B cell (primary cell): ENCODE data around the gene BCO1. TPM values are rescaled to one million over a fixed set of nuclear protein-coding genes. Genes with fewer than 3 reads are reported as not detected.

Experiments used
- ATAC-seq: fragments of 200-7000 bp; cut with Tn5 transposase; one replicate; pipeline ENCODE4 v1.10.0; 2021; ENCODE audit warnings: low read depth, mild to moderate bottlenecking, moderate number of reproducible peaks, moderate library complexity
- CTCF ChIA-PET: fragments of 350-600 bp; sonication (Branson Sonifier 250); formaldehyde crosslinking; loops from one replicate; lab custom pipeline; 2021; ENCODE audit warnings: antibody characterized with exemption, inconsistent platforms; lab: Charles Lee
- POLR2A ChIA-PET: fragments of 350-600 bp; sonication (Branson Sonifier 250); formaldehyde crosslinking; loops from one replicate; lab custom pipeline; 2021; ENCODE audit warnings: antibody characterized with exemption; lab: Charles Lee
- DNase-seq: peaks from one replicate; pipeline ENCODE4 v3.0.0; 2013
- H2AFZ ChIP-seq: 2 replicates; pipeline ENCODE4 v1.6.1; 2012; ENCODE audit warnings: mild to moderate bottlenecking, low read depth, low read length; ENCODE audit not compliant: insufficient read depth, poor library complexity, severe bottlenecking
- H3K27ac ChIP-seq, 2 donors: 1 replicate in 1 of 2; 2 replicates in 1 of 2; pipeline ENCODE4 v1.5.1; 2012 to 2013; ENCODE audit warnings: low read length in 2 of 2, mild to moderate bottlenecking in 2 of 2, moderate library complexity in 1 of 2
- H3K27me3 ChIP-seq, 4 experiments: fragments of 200-600 bp in 1 of 4; sonication (generic) in 1 of 4; replicated peaks in 1 of 4; 1 replicate in 2 of 4; 2 replicates in 2 of 4; pipeline versions ENCODE4 v1.6.1 to v1.7.0; 2013 to 2016; ENCODE audit warnings: low read length in 3 of 4, mild to moderate bottlenecking in 2 of 4, mixed read lengths in 1 of 4, moderate library complexity in 1 of 4; ENCODE audit not compliant: insufficient read depth in 4 of 4, control insufficient read depth in 3 of 4; ENCODE audit errors: control extremely low read depth in 1 of 4
- H3K36me3 ChIP-seq, 2 experiments: replicated peaks in 1 of 2; 1 replicate in 1 of 2; 2 replicates in 1 of 2; pipeline versions ENCODE4 v1.6.1 to v1.7.1; 2013; ENCODE audit warnings: low read length in 1 of 2; ENCODE audit not compliant: insufficient read depth in 2 of 2, control insufficient read depth in 1 of 2; ENCODE audit errors: control extremely low read depth in 1 of 2, extremely low read depth in 1 of 2
- H3K4me1 ChIP-seq, 2 donors: fragments of 200-600 bp in 1 of 2; sonication (generic) in 1 of 2; 1 replicate in 1 of 2; 2 replicates in 1 of 2; pipeline versions ENCODE4 v1.5.1 to v1.6.1; 2013 to 2017; ENCODE audit warnings: low read length in 2 of 2; ENCODE audit not compliant: control insufficient read depth in 2 of 2, insufficient read depth in 2 of 2
- H3K4me2 ChIP-seq: replicated peaks from 2 replicates; pipeline ENCODE3; 2012; ENCODE audit warnings: mild to moderate bottlenecking, low read depth, low read length; ENCODE audit not compliant: poor library complexity, severe bottlenecking
- H3K4me3 ChIP-seq, 5 experiments: fragments of 200-600 bp in 1 of 5; sonication (generic) in 1 of 5; 1 replicate in 3 of 5; 2 replicates in 2 of 5; pipeline versions ENCODE4 v1.5.1 to v1.7.0; 2011 to 2016; ENCODE audit warnings: low read length in 4 of 5, mild to moderate bottlenecking in 4 of 5, low read depth in 2 of 5, control low read depth in 1 of 5, moderate library complexity in 1 of 5; ENCODE audit not compliant: insufficient read depth in 1 of 5; ENCODE audit errors: control extremely low read depth in 1 of 5, extremely low read depth in 1 of 5
- H3K79me2 ChIP-seq: fragments of 200-600 bp; sonication (generic); one replicate; pipeline ENCODE4 v1.6.0; 2016; ENCODE audit warnings: low read length; ENCODE audit not compliant: control insufficient read depth, insufficient read depth
- H3K9ac ChIP-seq: fragments of 200-600 bp; sonication (generic); 2 replicates; pipeline ENCODE4 v1.6.1; 2017; ENCODE audit warnings: mild to moderate bottlenecking, low read length, moderate library complexity
- H3K9me3 ChIP-seq, 3 donors: one replicate each; pipeline versions ENCODE4 v1.6.1 to v1.7.1; 2013; ENCODE audit warnings: low read length in 2 of 3; ENCODE audit not compliant: control insufficient read depth in 2 of 3, insufficient read depth in 1 of 3; ENCODE audit errors: control extremely low read depth in 1 of 3
- H4K20me1 ChIP-seq: 2 replicates; pipeline ENCODE4 v1.6.0; 2012; ENCODE audit warnings: mild to moderate bottlenecking, low read length; ENCODE audit not compliant: insufficient read depth, control insufficient read depth, poor library complexity, severe bottlenecking
- H3K27ac Mint-ChIP-seq: one replicate; pipeline ENCODE4 v1.8.0; 2021; ENCODE audit warnings: mixed read lengths
- H3K27me3 Mint-ChIP-seq: one replicate; pipeline ENCODE4 v1.8.0; 2021; ENCODE audit warnings: mixed read lengths
- H3K4me1 Mint-ChIP-seq: one replicate; pipeline ENCODE4 v1.8.0; 2021; ENCODE audit warnings: mixed read lengths
- H3K4me3 Mint-ChIP-seq: one replicate; pipeline ENCODE4 v1.8.0; 2021; ENCODE audit warnings: mixed read lengths
- H3K9me3 Mint-ChIP-seq: one replicate; pipeline ENCODE4 v1.8.0; 2022; ENCODE audit warnings: mixed read lengths; ENCODE audit not compliant: insufficient read depth
- EZH2 ChIP-seq: IDR thresholded peaks from 2 replicates; pipeline ENCODE4 v1.6.1; 2012; ENCODE audit warnings: borderline replicate concordance, low read depth, mild to moderate bottlenecking, moderate library complexity, low read length; ENCODE audit not compliant: insufficient read depth, poor library complexity, severe bottlenecking
- whole genome bisulfite sequencing: methylation state at CpG from one replicate; pipeline ENCODE4 v1.1.5; 2013; ENCODE audit warnings: missing lambda C conversion rate; ENCODE audit not compliant: insufficient coverage; 5-methylcytosine and 5-hydroxymethylcytosine counted together
- intact Hi-C: fragments of 100-400 bp; cut with micrococcal nuclease; formaldehyde crosslinking; loops from one replicate; pipeline ENCODE4 v1.10.0; 2022
- polyA plus RNA-seq: library from polyadenylated mRNA; depleted of rRNA; stranded (reverse); fragments of >200 nt; gene quantifications from 2 replicates; pipeline ENCODE4 v1.2.3, GENCODE V29; 2012
- total RNA-seq, 2 donors: library from RNA; stranded (reverse); fragments of 120-200 nt in 1 of 2; gene quantifications; 1 replicate in 1 of 2; 2 replicates in 1 of 2; pipeline versions ENCODE4 v1.2.3 to v1.2.4, GENCODE V29; 2013 to 2022
- TF ChIP-seq, protein P1 (sequence below): fragments of 200-600 bp; IDR thresholded peaks from one replicate; pipeline ENCODE4 v1.8.0; 2022; ENCODE audit warnings: antibody characterized with exemption, mild to moderate bottlenecking

Gene BCO1
- total and polyA plus RNA-seq, 2 donors (not counting 1 experiment from before 2014, with no cell fraction given) = not detected

GRCh38 chr16:81337097-81337496 is 98.6 kb downstream of the BCO1 start:
- TF ChIP-seq EZH2 = no peak
- TF ChIP-seq, protein P1, sequence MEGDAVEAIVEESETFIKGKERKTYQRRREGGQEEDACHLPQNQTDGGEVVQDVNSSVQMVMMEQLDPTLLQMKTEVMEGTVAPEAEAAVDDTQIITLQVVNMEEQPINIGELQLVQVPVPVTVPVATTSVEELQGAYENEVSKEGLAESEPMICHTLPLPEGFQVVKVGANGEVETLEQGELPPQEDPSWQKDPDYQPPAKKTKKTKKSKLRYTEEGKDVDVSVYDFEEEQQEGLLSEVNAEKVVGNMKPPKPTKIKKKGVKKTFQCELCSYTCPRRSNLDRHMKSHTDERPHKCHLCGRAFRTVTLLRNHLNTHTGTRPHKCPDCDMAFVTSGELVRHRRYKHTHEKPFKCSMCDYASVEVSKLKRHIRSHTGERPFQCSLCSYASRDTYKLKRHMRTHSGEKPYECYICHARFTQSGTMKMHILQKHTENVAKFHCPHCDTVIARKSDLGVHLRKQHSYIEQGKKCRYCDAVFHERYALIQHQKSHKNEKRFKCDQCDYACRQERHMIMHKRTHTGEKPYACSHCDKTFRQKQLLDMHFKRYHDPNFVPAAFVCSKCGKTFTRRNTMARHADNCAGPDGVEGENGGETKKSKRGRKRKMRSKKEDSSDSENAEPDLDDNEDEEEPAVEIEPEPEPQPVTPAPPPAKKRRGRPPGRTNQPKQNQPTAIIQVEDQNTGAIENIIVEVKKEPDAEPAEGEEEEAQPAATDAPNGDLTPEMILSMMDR = no peak
- no peaks in the 10 kb centered on the region for H3K9me3 Mint-ChIP-seq
- no peaks in the 10 kb centered on the region for H3K79me2 ChIP-seq
- H3K4me3 ChIP-seq = no peak overlapping the region
- no peak overlapping the region for H3K4me2 ChIP-seq
- no peaks in the 10 kb centered on the region for H3K27me3 ChIP-seq
- peaks cover 5% of the 10 kb centered on the region for H4K20me1 ChIP-seq
- no peak for ATAC-seq
- WGBS = 100% methylated on average over 2 of the region's 5 CpGs
- intact Hi-C loops = no loop called here
- H3K4me1 ChIP-seq = no peaks in the 10 kb centered on the region
- no peaks in the 10 kb centered on the region for H3K27me3 Mint-ChIP-seq
- H2AFZ ChIP-seq = no peak overlapping the region
- ChIA-PET POLR2A (no interaction called here), CTCF (no interaction called here)
- H3K27ac Mint-ChIP-seq = no peak overlapping the region
- H3K9ac ChIP-seq = no peak overlapping the region
- H3K4me3 Mint-ChIP-seq = no peak overlapping the region
- no peaks in the 10 kb centered on the region for H3K36me3 ChIP-seq
- H3K9me3 ChIP-seq = no peaks in the 10 kb centered on the region
- no peak for DNase-seq
- no peak overlapping the region for H3K27ac ChIP-seq
- no peaks in the 10 kb centered on the region for H3K4me1 Mint-ChIP-seq

Other genes with a start within 250 kb of the BCO1 start
- 21.4 and 25.7 TPM in 2 replicates for gene CMC2, start 231.8 kb upstream of the BCO1 start, total RNA-seq
- 40.8 and 160 TPM in 2 replicates for gene CMC2, start 231.8 kb upstream of the BCO1 start, polyA plus RNA-seq
- 3.5 and 4.0 TPM in 2 replicates for gene CENPN, start 231.5 kb upstream of the BCO1 start, total RNA-seq
- 3.0 and 11.5 TPM in 2 replicates for gene CENPN, start 231.5 kb upstream of the BCO1 start, polyA plus RNA-seq
- gene ATMIN, start 202.8 kb upstream of the BCO1 start, total RNA-seq = 31.5 and 33.7 TPM in 2 replicates
- 7.1 and 7.5 TPM in 2 replicates for gene ATMIN, start 202.8 kb upstream of the BCO1 start, polyA plus RNA-seq
- gene C16orf46, start 161.5 kb upstream of the BCO1 start, total RNA-seq = 0.73 TPM in 1 of 2 replicates, not detected in the other
- 0.13 and 0.28 TPM in 2 replicates for gene C16orf46, start 161.5 kb upstream of the BCO1 start, polyA plus RNA-seq
- 4.5 and 6.2 TPM in 2 replicates for gene GCSH, start 142.3 kb upstream of the BCO1 start, total RNA-seq
- 1.7 and 1.9 TPM in 2 replicates for gene GCSH, start 142.3 kb upstream of the BCO1 start, polyA plus RNA-seq
- gene GAN, start 76.3 kb downstream of the BCO1 start, total RNA-seq = 6.9 and 11.6 TPM in 2 replicates
- gene GAN, start 76.3 kb downstream of the BCO1 start, polyA plus RNA-seq = 0.75 and 0.79 TPM in 2 replicates
- 155 and 168 TPM in 2 replicates for gene CMIP, start 206.1 kb downstream of the BCO1 start, total RNA-seq
- gene CMIP, start 206.1 kb downstream of the BCO1 start, polyA plus RNA-seq = 27.1 and 30.4 TPM in 2 replicates